GM19455 (cell line): ENCODE data around the gene MTFR1L.

ENCODE experiments used
- ATAC-seq: cut with Tn5 transposase; IDR thresholded peaks from one replicate; pipeline ENCODE4 v1.9.1; 2021; ENCODE audit not compliant: unreplicated experiment

Gene MTFR1L

GRCh38 chr1:25819491-25820246, at the start of gene MTFR1L:
Gene MTFR1L, plus strand, starts transcription at chr1:25819954. Its CDS starts 3,151 bp downstream, at chr1:25823105.
- ATAC-seq: peak; percentile 80

- ATAC-seq: no peak
These were observed 49.1 kb upstream of the MTFR1L start for GRCh38 chr1:25770541-25771220.

GRCh38 chr1:25771221-25772114, 48.3 kb upstream of the MTFR1L start:
- ATAC-seq: no peak

- ATAC-seq: no peak
These were observed 47.6 kb upstream of the MTFR1L start for GRCh38 chr1:25772164-25772563.

GRCh38 chr1:25772692-25773245, 47.0 kb upstream of the MTFR1L start:
- ATAC-seq: no peak

- no peak for ATAC-seq
These were observed 46.2 kb upstream of the MTFR1L start for GRCh38 chr1:25773441-25774125.

GRCh38 chr1:25774206-25774803, 45.4 kb upstream of the MTFR1L start:
- ATAC-seq: no peak

- ATAC-seq: no peak
These were observed 44.6 kb upstream of the MTFR1L start for GRCh38 chr1:25774921-25775771.

GRCh38 chr1:25779388-25779787, 40.4 kb upstream of the MTFR1L start:
- ATAC-seq: no peak

GRCh38 chr1:25779894-25780293, 39.9 kb upstream of the MTFR1L start:
- no peak for ATAC-seq

GRCh38 chr1:25780318-25781129, 39.2 kb upstream of the MTFR1L start:
- no peak for ATAC-seq

GRCh38 chr1:25781130-25781433, 38.7 kb upstream of the MTFR1L start:
- ATAC-seq: no peak

- ATAC-seq: no peak
These were observed 37.0 kb upstream of the MTFR1L start for GRCh38 chr1:25782608-25783201.

- ATAC-seq: no peak
These were observed 35.1 kb upstream of the MTFR1L start for GRCh38 chr1:25784575-25785051.

- ATAC-seq: no peak
These were observed 34.3 kb upstream of the MTFR1L start for GRCh38 chr1:25785333-25786067.

- no peak for ATAC-seq
These were observed 32.6 kb upstream of the MTFR1L start for GRCh38 chr1:25786887-25787759.
